ENCODE measurements around the gene ALDH4A1. TPM values are rescaled to one million over a fixed set of nuclear protein-coding genes. Genes with fewer than 3 reads are reported as not detected.

The ALDH4A1 gene
- total and polyA plus RNA-seq, 10 of the 15 experiments (the other 5 are each of a cell fraction or from before 2014, with no cell fraction given) = 0.06 to 25.5 (median 13.0) TPM

GRCh38 chr1:18926315-18927081, 24.1 kb upstream of the ALDH4A1 start (continued):
- TF ChIP-seq PKNOX1 (IDR thresholded peaks at IDR 0.05) (no peak), CTCF (IDR thresholded peaks at IDR 0.05 in 2 of 3, conservative IDR thresholded peaks at IDR 0.05 in 1 of 3; ENCODE audit: control insufficient read depth in 2 of 3, extremely low read depth in 1 of 3, insufficient read depth in 1 of 3, low read depth in 3 of 3, low read length in 3 of 3) (peak in 1 of 3 experiments; percentile 5; a peak in 1 of 6 replicates), CEBPB (IDR thresholded peaks at IDR 0.05; ENCODE audit: borderline replicate concordance in 1 of 2, low read depth in 2 of 2, low read length in 2 of 2) (no peak), YBX1 (IDR thresholded peaks at IDR 0.05) (no peak), HDAC6 (IDR thresholded peaks at IDR 0.05; ENCODE audit: unreplicated experiment) (no peak), SIX5 (IDR thresholded peaks at IDR 0.05; ENCODE audit: low read depth, low read length, severe bottlenecking) (no peak), ZNF217 (IDR thresholded peaks at IDR 0.05) (no peak), GABPA (IDR thresholded peaks at IDR 0.05; ENCODE audit: low read depth) (peak; percentile 84), DPF2 (IDR thresholded peaks at IDR 0.05) (no peak), SMARCA5 (IDR thresholded peaks at IDR 0.05) (0 out of 2 replicates have a peak, but pooled peaks have one; percentile 21), NKRF (conservative IDR thresholded peaks at IDR 0.05) (no peak), ZNF24 (IDR thresholded peaks at IDR 0.05) (no peak), ZBTB4 (CRISPR knock-in tag; IDR thresholded peaks at IDR 0.05) (no peak), NR2C2 (IDR thresholded peaks at IDR 0.05; ENCODE audit: borderline replicate concordance, control insufficient read depth, insufficient read length, low read depth) (no peak), ZBTB40 (IDR thresholded peaks at IDR 0.05; ENCODE audit: borderline replicate concordance) (peak; percentile 77; the same call in 1 of the 2 replicates), ATF7 (IDR thresholded peaks at IDR 0.05; ENCODE audit: low read depth) (peak; percentile 72)
